K562 treated with DMSO at 1 percent for 4 hours (cell line): ENCODE measurements around the gene PCDHA5. TPM values are rescaled to one million over a fixed set of nuclear protein-coding genes. Genes with fewer than 3 reads are reported as not detected.

Source experiments
- total RNA-seq: library from RNA; unstranded; fragments of 300-600 nt; gene quantifications from 2 replicates; pipeline ENCODE4 v1.2.3, GENCODE V29; 2022; ENCODE audit not compliant: insufficient read depth

The PCDHA5 gene
- total RNA-seq, result not detected in 2 replicates

DNA sequence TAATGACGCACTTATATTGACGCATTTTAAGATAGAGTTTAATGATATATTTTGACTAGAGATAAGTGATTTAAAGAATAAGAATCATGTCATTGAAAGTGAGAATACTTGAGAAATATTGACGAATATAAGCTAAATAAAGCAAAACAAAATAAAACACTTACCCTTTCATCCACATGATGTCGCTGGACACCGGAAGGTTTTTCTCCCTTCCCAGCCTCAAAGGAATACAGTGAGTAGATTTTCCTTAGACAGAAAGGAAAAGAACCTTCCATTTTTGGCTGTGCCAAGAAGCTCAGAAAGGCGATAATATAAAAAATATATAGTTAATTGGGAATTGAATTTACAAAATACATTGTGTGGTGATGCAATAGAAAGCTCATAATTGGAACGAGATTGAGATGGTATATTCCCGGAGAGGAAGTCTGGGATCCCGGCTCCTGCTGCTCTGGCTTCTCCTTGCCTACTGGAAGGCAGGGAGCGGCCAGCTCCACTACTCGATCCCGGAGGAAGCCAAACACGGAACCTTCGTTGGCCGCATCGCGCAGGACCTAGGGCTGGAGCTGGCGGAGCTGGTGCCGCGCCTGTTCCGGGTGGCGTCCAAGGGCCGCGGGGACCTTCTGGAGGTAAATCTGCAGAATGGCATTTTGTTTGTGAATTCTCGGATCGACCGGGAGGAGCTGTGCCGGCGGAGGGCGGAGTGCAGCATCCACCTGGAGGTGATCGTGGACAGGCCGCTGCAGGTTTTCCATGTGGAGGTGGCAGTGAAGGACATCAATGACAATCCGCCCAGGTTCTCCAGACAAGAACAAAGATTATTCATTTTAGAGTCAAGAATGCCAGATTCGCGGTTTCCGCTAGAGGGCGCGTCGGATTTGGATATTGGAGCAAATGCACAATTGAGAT is at the start of gene PCDHA5:
TSS of gene PCDHA5 (plus strand) at position 239 of the 906 bp plus-strand sequence.

DNA sequence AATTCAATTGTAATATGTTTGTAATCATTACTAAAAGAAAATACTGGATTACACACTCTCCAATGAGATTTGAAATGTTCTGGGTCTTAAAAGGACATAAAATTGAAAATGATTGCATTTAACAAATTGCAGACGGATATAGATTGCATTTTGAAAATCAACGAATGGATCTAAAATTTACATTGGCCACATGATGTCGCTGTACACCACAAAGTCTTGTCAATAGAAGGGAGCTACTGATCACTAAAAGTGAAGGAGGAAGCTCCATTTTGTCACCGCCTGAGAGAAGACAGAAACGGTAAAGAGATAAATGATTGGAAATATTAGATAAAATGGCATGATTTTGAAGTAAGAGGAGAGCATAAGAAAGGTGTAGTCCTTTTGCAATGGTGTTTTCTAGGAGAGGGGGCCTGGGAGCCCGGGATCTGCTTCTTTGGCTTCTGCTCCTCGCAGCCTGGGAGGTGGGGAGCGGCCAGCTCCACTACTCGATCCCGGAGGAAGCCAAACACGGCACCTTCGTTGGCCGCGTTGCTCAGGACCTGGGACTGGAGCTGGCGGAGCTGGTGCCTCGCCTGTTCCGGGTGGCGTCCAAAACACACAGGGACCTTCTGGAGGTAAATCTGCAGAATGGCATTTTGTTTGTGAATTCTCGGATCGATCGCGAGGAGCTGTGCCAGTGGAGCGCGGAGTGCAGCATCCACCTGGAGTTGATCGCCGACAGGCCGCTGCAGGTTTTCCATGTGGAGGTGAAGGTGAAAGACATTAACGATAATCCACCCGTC is 35.3 kb upstream of the PCDHA5 start, which contains the start of gene PCDHA1:
TSS of gene PCDHA1 (plus strand) at position 236 of the 782 bp plus-strand sequence.

DNA sequence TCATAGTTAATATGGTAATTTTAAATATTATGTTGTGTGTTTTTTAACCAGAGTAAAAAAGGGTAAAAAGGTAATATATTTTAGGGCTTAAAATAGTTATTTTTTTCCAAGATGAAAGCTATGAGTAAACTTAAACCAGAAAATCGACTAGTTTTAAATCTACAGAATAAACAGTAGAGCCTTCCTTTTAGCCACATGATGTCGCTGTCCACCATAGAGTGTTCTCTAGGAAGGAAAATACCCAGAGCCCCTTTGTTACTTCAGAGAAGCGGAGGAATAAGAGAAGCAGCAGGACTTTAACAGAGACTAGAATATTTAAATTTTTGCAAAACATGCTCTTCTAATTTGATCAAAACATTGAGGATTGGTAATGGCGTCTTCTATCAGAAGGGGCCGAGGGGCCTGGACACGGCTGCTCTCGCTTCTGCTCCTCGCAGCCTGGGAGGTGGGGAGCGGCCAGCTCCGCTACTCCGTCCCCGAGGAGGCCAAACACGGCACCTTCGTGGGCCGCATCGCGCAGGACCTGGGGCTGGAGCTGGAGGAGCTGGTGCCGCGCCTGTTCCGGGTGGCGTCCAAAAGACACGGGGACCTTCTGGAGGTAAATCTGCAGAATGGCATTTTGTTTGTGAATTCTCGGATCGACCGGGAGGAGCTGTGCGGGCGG is 26.7 kb upstream of the PCDHA5 start, which contains the start of gene PCDHA2:
TSS of gene PCDHA2 (plus strand) at position 258 of the 664 bp plus-strand sequence.

DNA sequence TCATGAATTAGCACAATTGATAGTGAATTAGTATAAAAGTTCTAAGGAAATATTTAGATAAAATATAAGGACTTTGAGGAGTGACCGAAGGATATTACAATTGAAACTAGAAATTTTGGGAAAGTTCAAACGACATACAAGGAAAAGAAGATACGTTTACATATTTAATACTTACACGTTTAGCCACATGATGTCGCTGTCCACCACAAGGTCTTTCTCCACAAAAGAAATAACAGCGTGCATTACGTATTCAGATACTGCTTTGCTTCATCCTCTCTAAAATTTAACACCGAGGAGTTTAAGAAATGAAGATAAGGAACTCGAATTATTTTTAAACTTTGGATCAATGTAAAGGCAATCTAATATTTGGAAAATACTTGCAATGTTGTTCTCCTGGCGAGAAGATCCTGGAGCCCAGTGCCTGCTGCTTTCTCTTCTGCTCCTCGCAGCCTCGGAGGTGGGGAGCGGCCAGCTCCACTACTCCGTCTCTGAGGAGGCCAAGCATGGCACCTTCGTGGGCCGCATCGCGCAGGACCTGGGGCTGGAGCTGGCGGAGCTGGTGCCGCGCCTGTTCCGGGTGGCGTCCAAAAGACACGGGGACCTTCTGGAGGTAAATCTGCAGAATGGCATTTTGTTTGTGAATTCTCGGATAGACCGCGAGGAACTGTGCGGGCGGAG is 20.5 kb upstream of the PCDHA5 start, which contains the start of gene PCDHA3:
TSS of gene PCDHA3 (plus strand) at position 242 of the 678 bp plus-strand sequence.

DNA sequence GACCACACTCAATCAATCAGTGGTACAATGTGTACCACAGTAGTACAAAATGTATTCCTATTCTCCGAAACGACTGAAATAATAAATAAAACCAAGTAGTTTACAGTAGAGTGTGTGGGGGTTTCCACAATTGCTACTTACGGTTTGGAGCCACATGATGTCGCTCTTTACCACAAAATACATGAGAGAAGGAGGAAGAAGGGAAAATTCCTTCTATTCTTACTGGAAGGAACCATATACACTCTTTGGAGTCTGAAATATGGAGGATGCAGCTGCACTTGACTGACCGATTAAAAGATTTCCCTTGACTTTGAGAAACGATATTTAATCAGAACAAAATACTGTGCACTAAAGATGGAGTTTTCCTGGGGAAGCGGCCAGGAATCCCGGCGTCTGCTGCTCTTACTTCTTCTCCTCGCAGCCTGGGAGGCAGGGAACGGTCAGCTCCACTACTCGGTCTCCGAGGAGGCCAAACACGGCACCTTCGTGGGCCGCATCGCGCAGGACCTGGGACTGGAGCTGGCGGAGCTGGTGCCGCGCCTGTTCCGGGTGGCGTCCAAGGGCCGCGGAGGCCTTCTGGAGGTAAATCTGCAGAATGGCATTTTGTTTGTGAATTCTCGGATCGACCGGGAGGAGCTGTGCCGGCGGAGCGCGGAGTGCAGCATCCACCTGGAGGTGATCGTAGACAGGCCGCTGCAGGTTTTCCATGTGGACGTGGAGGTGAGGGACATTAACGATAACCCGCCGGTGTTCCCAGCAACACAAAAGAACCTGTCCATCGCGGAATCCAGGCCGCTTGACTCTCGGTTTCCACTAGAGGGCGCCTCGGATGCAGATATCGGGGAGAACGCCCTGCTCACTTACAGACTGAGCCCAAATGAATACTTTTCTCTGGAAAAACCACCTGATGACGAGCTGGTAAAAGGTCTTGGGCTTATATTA is 14.3 kb upstream of the PCDHA5 start, which contains the start of gene PCDHA4:
TSS of gene PCDHA4 (plus strand) at position 235 of the 942 bp plus-strand sequence.

DNA sequence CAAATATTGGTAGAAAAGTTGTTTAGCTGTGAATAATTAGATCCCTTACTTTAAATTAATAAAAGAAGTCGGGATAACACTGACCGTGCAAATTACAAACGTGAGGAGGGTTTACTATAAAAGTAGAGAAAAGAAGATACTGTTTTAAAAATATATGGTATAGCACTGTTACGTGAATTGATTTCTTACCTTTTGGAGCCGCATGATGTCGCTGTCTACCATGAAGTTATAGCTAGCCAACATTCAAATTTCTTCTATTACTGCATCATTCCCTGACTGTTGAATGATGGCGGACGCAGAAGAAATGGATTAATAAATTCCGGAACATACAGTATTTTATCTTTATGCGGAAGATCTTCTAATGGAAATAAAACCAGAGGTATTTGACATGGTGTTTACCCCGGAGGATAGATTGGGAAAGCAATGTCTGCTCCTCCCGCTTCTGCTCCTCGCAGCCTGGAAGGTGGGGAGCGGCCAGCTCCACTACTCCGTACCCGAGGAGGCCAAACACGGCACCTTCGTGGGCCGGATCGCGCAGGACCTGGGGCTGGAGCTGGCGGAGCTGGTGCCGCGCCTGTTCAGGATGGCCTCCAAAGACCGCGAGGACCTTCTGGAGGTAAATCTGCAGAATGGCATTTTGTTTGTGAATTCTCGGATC is 6.4 kb downstream of the PCDHA5 start, which contains the start of gene PCDHA6:
TSS of gene PCDHA6 (plus strand) at position 257 of the 658 bp plus-strand sequence. CDS start at position 389, 132 bp downstream.

DNA sequence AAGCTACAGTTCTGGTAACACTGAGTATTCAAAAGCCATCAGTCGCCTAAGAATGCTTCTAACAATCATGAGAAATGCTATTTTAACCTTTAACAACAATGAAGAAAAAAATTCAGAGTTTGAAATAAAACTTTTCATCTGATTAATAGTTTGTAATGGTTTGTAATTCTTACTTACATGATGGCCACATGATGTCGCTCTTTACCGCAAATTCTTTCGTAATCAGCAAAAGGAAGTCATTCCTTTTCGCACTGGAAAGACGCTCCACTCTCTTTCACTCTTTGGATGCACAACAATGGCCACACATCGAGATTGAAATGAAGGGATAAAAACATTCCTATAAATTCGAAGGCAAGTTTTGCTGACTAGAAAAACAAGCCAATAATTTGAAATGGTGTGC is 12.6 kb downstream of the PCDHA5 start, which contains the start of gene PCDHA7:
TSS of gene PCDHA7 (plus strand) at position 277 of the 400 bp plus-strand sequence. CDS start at position 392, 115 bp downstream.

DNA sequence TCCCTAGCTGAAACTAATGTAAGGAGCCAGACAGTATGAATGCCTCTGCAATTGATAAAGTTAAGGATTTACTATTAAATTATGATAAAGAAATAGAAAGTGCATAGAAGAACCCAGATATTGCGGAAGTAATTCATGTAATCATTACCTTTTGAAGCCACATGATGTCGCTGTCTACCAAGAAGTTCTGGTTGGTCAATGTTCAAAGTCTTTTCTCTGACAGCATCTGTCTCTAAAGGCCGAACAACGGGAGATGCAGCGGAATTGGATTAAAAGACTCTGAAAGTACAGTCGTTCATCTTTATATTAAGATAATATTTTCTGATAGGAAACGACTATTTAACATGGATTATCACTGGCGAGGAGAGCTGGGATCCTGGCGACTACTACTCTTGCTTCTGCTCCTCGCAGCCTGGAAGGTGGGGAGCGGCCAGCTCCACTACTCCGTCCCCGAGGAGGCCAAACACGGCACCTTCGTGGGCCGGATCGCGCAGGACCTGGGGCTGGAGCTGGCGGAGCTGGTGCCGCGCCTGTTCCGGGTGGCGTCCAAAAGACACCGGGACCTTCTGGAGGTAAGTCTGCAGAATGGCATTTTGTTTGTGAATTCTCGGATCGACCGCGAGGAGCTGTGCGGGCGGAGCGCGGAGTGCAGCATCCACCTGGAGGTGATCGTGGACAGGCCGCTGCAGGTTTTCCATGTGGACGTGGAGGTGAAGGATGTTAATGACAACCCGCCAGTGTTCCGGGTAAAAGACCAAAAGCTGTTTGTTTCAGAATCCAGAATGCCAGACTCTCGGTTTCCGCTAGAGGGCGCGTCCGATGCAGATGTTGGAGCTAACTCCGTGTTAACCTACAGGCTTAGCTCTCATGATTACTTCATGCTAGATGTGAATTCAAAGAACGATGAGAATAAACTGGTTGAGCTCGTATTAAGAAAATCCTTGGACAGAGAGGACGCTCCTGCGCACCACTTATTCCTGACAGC is 19.9 kb downstream of the PCDHA5 start, which contains the start of gene PCDHA8:
TSS of gene PCDHA8 (plus strand) at position 210 of the 985 bp plus-strand sequence. CDS start at position 345, 135 bp downstream.

DNA sequence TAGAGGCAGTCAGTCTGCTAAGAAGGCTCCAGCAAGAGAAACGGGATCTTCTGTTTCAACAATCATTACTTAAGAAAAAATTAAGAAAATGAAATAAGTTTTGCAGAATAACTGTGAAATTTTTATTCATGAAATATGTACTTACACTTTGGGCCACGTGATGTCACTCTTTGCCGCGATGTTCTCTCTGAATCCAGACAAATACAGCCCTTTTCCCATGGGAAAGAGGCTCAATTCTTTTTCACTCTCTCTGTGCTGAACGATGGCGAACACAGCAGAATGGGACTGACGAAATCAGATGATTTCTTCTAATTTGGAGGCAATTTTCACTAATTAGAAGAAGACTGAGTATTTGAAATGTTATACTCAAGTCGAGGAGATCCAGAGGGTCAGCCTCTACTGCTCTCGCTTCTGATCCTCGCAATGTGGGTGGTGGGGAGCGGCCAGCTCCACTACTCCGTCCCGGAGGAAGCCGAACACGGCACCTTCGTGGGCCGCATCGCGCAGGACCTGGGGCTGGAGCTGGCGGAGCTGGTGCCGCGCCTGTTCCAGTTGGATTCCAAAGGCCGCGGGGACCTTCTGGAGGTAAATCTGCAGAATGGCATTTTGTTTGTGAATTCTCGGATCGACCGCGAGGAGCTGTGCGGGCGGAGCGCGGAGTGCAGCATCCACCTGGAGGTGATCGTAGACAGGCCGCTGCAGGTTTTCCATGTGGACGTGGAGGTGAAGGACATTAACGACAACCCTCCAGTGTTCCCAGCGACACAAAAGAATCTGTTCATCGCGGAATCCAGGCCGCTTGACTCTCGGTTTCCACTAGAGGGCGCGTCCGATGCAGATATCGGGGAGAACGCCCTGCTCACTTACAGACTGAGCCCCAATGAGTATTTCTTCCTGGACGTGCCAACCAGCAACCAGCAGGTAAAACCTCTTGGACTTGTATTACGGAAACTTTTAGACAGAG is 27.0 kb downstream of the PCDHA5 start, which contains the start of gene PCDHA9:
TSS of gene PCDHA9 (plus strand) at position 244 of the 964 bp plus-strand sequence. CDS start at position 358, 114 bp downstream.

DNA sequence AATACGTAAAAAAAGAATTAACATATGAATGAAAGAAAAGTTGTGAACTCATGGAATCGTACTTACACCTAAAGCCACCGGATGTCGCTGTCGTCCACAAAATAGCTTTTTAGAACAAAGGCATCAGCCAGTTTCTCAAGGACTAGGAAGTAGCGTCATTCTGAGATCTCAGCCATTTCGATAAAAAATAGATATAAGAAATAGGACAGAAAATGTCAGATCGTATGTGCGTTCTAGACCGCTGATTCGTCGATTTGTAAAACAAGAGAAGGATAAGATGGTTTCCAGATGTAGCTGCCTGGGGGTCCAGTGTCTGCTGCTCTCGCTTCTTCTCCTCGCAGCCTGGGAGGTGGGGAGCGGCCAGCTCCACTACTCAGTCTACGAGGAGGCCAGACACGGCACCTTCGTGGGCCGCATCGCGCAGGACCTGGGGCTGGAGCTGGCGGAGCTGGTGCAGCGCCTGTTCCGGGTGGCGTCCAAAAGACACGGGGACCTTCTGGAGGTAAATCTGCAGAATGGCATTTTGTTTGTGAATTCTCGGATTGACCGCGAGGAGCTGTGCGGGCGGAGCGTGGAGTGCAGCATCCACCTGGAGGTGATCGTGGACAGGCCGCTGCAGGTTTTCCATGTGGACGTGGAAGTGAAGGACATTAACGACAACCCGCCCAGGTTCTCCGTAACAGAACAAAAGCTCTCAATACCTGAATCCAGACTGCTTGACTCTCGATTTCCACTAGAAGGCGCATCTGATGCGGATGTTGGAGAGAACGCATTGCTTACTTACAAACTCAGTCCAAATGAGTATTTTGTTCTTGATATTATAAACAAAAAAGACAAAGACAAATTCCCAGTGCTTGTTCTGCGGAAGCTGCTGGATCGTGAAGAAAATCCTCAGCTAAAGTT is 34.6 kb downstream of the PCDHA5 start, which contains the start of gene PCDHA10:
TSS of gene PCDHA10 (plus strand) at position 126 of the 903 bp plus-strand sequence. CDS start at position 278, 152 bp downstream.

DNA sequence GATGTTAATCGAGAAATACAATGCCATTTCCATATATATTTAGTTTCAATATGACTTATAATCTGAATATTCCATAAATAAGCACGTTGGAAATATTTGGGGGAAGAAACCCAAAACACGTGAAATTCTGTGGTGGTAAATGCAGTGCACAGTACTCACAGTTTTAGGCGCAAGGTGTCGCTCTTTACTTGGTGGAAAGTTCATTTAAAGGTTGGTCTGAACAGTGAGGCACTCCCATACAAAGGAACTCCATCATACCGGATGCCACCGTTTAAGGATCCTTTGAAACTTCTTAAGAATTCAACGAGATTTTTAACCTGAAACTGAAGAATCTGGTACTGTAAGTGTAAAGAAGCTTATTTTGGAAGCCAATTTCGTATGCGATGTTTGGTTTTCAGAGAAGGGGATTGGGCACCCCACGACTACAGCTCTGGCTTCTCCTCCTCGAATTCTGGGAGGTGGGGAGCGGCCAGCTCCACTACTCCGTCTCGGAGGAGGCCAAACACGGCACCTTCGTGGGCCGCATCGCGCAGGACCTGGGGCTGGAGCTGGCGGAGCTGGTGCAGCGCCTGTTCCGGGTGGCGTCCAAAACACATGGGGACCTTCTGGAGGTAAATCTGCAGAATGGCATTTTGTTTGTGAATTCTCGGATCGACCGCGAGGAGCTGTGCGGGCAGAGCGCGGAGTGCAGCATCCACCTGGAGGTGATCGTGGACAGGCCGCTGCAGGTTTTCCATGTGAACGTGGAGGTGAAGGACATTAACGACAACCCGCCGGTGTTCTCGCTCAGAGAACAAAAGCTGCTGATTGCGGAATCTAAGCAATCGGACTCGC is 47.5 kb downstream of the PCDHA5 start, which contains the start of gene PCDHA11:
TSS of gene PCDHA11 (plus strand) at position 237 of the 834 bp plus-strand sequence. CDS start at position 384, 147 bp downstream.

